D721Med (cell line): ENCODE results near the gene DAB1.

Source experiments
- DNase-seq: peaks from one replicate; pipeline ENCODE4 v3.0.0; 2011; ENCODE audit warnings: low spot score; ENCODE audit not compliant: insufficient read length
- FAIRE-seq: peaks from 2 replicates; lab custom pipeline; 2011; peaks lifted over from hg19 to GRCh38; lab: Jason Lieb, UNC
- CTCF ChIP-seq: IDR thresholded peaks from 2 replicates; pipeline ENCODE4 v1.5.1; 2012; ENCODE audit warnings: mild to moderate bottlenecking, control low read depth; ENCODE audit not compliant: insufficient read depth; ENCODE audit errors: missing control alignments

DAB1 gene

GRCh38 chr1:57316291-57316690, 107.6 kb downstream of the DAB1 start:
- FAIRE-seq (no peak), DNase-seq (no peak)
- no peak for TF ChIP-seq CTCF

- TF ChIP-seq CTCF: no peak
- DNase-seq: no peak
- no peak for FAIRE-seq
These were observed 111.0 kb downstream of the DAB1 start for GRCh38 chr1:57312869-57313268.

GRCh38 chr1:57311411-57311810, 112.4 kb downstream of the DAB1 start:
- no peak for FAIRE-seq
- TF ChIP-seq CTCF: no peak
- no peak for DNase-seq

- FAIRE-seq: no peak
- TF ChIP-seq CTCF: no peak
- no peak for DNase-seq
These were observed 112.9 kb downstream of the DAB1 start for GRCh38 chr1:57311006-57311405.

- FAIRE-seq (no peak), DNase-seq (no peak)
- TF ChIP-seq CTCF: no peak
These were observed 114.2 kb downstream of the DAB1 start for GRCh38 chr1:57309630-57310029.

GRCh38 chr1:57307392-57308170, 116.3 kb downstream of the DAB1 start:
- no peak for TF ChIP-seq CTCF
- DNase-seq (no peak), FAIRE-seq (no peak)

GRCh38 chr1:57304591-57304990, 119.3 kb downstream of the DAB1 start:
- DNase-seq: no peak
- no peak for FAIRE-seq
- TF ChIP-seq CTCF: no peak
